IPS-11a (cell line): Measurements from ENCODE around the gene APC2.
A peak's percentile ranks its signal among the peaks of the same experiment; 100 is the strongest.
"Not testable (repeated sequence)": the region's sequence is repeated elsewhere in the genome, so short reads cannot be mapped to it uniquely, and the experiment has no call there.

Source experiments
- H3K4me3 ChIP-seq: one replicate; pipeline ENCODE4 v1.5.1; 2013; ENCODE audit warnings: low read depth, low read length, control low read depth

APC2 gene

DNA sequence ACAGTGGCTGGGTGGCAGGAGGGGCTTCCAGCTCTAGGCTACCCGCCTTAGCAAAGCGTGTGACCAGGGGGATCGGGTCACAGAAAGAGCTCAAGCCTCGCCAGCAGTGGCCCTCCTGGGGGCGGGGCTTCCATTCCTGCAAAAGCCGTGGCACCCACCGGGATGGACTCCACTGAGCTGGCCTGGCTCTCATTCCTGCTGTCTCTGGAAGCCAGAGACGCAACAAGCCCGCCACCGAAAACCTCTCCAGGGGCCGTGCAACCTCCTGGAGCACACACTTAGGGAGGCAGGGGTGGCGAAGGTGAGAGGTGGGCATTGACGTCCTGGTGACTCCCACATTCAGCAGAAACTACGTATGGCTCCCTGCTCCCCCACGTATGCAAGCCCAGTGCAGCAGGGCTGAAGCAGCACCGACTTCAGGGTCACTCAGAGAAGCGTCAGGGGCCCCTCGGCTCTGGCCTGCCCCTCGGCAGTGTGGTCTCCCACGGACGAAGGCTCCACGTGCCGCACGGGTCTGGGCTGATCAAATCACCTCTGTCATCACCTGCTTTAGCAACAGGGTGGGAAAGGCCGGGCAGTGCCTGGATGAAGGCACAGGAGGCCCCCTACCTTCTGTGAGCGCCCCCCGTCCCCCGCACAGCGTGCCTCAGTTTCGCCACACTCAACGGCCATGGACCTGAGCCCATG, 26.0 kb downstream of the APC2 start:
- H3K4me3 ChIP-seq, result no peak overlapping the region

DNA sequence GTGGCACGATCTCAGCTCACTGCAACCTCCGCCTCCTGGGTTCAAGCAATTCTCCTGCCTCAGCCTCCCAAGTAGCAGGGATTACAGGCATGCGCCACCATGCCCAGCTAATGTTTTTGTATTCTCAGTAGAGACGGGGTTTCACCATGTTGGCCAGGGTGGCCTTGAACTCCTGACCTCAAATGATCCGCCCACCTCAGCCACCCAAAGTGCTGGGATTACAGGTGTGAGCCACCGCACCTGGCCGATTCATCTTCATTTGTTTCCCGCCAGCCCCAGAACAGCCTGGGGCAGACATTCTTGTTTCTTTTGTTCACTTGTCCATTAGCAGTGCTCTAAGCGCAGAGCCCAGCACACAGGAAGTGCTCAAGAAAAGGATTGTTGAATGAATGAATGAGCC, 27.1 kb downstream of the APC2 start:
- H3K4me3 ChIP-seq, result not testable (repeated sequence)

DNA sequence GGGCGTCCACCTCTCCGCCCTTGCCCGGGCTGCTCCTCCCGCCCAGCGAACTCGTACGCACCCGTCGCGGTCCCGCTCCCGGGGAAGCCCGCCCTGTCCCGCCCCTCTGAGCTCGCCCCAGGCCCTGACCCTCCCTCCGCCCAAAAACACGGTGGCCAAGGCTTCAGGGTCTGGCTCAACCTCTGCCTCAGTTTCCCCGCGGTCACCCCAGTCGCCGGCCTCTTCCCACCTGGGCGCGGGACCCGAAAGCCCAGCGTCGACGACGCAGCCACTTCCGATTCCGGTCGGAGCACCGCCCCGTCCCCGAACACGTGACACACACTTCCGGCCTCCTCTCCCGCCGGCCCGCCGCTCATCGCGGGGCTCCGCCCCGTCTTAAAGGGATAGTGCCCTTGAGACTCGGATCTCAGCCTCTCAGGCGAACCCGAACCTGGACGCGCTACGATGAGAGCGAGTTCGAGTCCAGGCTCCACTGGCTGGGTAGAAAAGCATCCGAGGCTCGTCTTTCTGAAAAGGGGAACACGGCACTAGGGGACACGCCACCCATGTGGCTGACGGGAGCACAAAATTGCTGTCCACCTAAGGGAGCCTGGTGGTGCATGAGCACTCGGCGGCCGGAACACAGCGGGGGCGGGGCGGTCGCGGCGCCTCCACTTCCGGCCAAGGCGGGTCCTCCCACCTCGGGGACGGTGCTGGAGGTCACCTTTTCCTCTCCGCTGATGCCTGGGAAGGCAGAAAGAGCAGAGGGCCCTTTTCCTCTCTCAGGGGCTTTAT, 29.2 kb downstream of the APC2 start, which contains the start of gene C19orf25:
TSS of gene C19orf25 (minus strand) at position 282 of the 774 bp plus-strand sequence. CDS start 312 bp downstream, outside the sequence.
- peak within 1 kb of the TSS; percentile 35 for H3K4me3 ChIP-seq

DNA sequence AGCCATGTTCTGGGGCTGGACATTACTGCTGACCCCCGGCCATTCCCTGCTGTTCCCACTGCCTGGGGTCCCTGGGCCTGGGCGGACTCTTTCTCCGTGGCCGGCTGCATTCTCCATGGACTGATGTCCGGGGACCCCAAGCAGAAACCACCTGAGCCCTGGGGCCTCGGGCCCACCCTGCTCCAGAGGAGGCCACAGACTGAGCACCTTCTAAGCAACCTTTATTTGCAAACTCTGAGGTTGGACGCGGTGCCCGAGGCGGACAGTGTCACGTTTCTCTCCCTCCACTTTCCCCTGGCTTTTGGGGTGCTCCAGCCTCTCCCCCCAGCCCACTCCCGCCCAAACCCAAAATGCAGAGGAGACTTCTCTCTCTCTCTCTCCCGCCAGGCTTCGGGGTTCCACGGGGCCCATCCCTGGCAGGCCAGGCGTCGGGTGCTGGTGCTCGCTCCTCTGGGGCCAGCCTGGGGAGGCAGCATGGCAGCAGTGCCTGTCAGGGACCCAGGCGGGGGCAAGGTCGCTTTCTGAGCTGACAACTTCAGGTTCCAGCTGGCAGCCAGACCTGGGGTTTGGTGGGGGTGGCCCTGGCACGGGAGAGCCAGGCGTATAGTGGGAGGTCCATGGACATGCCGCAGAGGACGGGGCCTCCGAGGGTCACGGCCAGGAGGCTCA, 31.4 kb downstream of the APC2 start:
- H3K4me3 ChIP-seq, result no peak overlapping the region

DNA sequence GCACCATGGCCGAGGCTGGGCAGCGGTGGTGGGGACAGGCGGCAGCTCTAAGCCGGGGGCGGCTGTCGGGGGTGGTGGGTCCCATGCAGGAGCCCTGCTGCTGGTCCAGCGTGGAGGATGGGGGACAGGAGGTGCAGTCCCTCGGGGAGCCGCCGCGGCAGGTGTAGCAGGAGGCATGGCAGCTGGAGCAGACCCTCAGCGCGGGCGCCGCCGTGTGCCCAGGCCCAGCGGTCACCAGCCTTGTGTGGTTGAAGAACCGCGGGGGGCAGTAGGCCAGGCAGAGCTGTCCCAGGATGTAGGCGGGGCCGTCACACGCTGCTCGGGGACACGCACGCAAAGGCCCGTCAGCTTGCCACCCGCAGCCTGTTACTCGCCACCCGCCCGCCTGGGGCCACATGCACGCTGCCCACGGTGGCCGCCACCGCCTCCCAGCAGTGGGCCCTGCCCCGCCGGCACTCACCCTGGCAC, 32.0 kb downstream of the APC2 start:
- H3K4me3 ChIP-seq, result no peak overlapping the region

DNA sequence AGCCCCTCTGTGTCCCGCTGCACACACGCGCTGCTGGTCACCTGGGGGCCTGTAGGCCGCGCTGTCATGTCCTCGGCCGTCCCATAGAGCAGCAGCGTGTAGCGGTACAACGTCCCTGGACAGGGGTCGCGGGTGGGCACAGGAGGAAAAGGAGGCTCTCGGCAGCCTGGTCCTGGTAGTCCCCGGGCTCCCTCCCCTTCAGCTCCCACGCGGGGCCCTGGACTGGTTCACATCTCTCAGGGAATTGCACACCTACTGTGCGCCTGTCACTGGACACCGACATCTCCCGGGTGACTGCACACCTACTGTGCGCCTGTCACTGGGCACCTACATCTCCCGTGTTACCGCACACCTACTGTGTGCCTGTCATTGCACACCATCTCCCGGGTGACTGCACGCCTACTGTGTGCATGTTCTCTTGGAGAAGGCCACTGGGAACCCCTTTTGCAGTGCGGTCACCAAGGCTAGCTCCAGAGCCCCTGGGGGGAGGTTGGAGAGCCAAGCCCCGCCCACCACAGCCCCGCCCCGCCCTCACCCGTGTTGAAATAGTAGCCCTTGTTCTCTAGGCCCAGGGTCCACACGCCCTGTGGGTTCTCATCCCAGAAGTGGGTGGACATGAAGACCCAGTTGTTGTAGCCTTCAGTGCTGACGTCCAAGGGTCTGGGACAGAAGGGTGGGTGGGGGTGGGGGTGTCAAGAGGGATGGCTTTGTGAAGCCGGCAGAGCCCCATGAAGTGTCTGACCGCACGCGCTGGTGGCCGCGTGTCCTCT, 32.6 kb downstream of the APC2 start:
- no peak overlapping the region for H3K4me3 ChIP-seq

DNA sequence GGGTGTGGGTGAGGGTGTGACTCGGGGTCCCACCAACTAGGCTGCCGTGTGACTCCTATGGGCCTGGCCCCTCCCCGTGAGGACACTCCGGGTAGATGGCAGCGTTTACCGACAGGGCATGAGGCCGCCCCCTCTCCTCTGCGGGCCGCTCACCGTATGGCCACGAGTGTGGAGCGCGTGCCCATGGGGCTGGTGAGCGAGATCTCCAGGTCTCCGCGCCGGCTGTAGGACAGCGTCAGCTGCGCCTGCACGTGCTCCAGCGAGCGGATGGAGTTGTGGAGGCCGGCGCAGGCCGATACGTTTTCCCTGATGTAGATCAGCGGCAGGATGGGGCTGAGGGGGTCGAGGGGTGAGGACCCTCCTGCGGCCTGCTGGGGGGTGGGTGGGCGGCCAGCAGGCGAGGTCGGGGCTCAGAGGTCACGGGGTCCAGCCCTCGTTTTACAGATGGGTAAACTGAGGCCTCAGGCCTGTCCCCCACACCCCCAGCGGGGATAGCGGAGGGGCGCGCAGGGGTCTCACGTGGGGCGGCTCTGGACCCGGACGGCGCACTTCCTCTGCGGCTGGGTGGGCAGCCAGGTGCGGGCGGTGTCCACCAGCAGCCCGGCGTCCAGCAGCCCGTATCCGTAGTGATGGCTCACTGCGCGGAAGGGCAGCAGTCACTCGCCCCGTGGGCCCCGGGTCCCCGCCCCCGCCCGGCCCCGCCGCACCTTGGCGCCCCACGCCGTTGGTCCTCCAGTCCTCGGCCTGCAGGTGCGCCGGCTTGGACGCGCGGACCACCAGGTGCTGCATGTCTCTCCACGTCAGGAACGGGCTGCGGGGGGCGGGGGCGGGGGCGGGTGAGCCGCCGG, 33.4 kb downstream of the APC2 start:
- H3K4me3 ChIP-seq, result no peak overlapping the region

DNA sequence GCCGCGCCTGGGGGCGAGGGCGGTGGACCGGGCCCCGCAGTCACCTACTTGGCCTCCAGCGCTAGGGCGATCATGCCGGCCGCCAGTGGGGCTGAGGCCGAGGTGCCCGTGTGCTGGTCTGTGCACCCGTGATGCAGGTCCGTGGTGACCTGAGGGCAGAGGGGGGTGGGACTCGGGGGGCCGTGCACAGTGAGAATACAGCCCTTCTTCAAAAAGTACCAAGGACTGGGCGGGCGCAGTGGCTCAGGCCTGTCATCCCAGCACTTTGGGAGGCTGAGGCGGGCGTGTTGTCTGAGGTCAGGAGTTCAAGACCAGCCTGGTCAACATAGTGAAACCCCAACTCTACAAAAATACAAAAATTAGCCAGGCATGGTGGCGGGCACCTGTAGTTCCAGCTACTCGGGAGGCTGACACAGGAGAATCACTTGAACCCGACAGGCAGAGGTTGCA, 34.1 kb downstream of the APC2 start:
- H3K4me3 ChIP-seq, result no peak overlapping the region

DNA sequence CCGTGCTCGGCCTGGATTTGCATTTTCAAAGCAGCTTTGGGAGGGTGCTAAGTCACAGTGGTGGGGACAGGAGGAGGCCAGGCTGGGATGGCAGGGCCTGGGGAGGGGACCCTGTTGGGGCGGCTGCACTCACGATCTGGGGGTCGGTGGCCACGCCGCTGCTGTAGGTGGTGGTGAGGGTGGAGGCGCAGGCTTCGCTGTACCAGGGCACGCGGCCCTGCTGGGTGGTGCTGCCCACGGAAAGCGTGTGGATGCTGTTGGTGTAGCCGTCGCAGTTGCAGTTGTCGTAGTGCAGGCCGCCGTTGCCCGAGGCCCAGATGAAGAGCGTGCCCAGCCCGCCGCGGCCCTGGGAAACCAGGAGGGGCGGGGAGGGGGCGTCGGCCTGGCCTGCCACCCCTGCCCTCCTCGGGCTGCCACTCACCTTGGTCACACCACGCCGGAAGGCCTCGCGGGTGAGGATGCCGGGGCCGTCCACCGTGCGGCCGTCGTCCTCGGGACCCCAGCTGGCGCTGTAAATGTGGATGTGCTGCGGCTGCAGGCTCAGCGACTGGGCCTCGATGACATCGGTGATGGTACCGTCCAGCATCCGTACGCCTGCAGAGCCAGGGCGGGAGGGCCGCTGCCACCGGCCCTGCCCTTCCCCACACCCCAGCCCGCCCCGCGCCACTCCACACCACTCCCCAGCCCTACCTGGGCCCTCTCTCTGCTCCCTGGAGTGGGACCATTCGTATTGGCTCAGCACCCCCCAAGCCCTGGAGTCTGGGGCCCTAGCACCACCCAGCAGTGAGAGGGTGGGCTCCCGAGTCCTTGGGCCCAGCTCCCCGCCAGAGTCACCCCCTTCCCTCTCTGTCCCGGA, 37.0 kb downstream of the APC2 start:
- H3K4me3 ChIP-seq, result no peak overlapping the region

DNA sequence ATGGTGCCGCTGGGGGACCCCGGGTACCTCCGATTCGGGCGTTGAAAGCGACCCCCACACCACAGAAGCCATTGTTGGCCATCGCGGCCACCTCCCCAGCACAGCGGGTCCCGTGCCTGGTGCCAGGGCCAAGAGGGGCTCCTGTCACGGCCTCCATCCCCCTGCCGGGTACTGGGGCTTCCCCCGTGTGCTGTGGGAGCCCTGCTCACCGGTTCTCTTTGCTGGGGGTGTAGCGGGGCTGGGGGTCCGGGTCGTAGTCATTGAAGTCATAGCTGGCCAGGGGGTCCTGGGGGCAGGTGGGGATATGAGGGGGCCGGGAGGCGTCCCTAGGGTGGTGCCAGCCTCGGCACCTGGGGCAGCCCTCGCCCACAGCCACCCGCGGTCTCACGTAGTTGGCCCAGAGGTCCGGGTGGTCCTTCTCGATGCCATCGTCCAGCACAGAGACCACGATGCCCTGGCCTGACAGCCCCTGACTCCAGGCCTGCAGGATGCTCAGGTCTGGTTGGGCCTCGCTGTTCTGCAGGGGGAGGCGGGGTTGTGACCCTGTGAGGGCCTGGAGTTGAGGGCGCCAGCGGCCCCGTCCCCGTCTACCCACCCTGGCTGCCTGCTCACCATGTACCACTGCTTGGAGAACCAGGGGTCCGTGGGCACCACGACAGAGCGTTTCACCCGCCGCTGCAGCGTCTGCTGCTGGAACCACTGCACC, 37.8 kb downstream of the APC2 start:
- H3K4me3 ChIP-seq, result no peak overlapping the region

DNA sequence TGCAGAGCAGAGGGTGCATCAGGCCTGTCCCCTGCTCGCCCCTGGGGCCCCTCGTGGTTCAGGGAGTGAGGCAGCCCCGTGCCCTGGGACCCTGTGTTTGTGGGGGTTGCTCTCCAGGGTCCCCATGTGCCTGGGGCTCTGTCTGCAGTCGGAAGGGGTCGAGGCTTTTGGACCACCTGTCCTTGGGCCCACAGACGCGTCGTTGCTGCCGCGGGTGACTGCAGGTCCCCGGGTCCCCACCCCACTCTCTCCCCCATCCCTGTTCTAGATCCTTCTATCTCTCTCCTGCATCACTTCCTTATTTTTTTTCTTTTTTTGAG, 38.3 kb downstream of the APC2 start:
- no peak overlapping the region for H3K4me3 ChIP-seq

DNA sequence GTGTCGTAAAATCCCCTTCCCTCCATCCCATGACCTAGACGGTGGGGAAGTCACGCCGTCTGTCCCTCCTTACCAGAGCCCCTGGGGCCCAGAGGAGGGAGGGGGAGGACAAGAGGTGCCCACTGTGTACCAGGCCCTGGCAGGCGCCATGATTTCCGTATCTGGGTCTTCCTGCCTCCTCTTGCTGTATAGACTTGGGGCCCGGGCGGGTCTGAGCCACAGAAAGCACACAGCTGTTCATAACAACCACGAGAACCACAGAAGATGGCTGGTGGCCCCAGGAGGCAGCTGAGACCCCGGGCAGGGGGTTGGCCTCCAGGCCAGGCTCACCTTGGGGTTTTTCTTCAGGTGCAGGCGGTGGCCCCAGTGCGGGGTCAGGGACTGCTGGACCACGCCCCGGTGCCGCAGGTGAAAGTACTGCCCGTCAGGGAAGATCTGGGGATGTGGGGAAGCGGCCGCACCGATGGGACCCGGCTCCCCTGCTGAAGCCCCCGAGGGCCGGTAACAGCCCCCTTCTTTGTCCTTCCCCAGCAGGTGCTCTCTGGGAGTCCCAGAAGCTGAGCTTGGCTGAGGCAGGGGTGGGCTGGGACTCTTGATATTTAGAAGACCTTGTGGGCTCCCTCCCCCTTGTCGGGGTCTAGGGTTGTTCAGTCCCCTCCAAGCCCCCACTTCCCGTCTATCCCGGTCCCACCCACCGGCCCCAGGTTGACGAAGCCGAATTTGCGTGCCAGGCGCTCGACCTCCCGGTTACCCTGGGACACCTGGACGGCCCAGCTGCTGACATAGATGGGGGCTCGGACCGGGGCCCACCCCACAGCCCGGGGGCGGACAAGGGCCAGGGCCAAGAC, 39.8 kb downstream of the APC2 start:
- peak overlapping the region; percentile 59 for H3K4me3 ChIP-seq

DNA sequence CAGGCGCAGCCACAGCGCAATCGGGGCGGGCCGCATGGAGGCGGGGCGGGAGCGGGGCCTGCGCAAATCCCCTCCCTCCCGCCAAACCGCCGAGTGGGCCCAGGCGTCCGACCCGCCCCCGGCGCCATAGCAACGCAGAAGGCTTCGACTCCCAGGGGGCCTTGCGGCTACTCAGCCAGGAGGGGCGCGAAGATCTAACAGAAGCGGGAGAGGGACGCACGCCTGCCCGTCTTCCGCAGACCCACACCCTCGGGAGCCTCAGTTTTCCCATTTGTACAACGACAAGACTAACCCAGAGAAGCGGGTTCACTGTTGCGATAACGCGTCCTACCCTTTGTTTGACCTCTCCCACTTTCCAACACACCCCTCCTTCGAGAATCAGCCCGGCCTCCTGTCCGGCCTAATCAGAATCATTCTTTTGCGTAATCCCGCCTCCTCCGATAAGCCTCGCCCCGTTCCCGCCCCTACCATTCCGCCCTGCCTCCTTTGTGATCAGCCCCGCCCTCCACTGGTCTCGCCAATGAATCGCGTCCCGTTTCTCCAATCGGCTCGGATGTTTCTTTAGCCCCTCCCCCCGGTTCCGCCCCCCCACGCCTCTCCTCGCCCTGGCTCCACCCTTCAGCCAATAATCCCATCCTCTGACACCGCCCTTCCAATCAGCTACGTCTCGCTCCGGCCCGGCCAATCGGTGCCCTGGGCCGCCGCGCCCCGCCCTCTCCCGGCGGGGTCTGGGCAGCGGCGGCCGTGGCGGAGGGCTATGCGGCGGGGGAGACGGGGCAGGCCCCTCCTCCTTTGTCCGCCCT, 40.6 kb downstream of the APC2 start, which contains the start of gene PCSK4:
TSS of gene PCSK4 (minus strand) at position 40 of the 803 bp plus-strand sequence. CDS start at position 36, 4 bp downstream.
- H3K4me3 ChIP-seq, result peak within 1 kb of the TSS; percentile 59

DNA sequence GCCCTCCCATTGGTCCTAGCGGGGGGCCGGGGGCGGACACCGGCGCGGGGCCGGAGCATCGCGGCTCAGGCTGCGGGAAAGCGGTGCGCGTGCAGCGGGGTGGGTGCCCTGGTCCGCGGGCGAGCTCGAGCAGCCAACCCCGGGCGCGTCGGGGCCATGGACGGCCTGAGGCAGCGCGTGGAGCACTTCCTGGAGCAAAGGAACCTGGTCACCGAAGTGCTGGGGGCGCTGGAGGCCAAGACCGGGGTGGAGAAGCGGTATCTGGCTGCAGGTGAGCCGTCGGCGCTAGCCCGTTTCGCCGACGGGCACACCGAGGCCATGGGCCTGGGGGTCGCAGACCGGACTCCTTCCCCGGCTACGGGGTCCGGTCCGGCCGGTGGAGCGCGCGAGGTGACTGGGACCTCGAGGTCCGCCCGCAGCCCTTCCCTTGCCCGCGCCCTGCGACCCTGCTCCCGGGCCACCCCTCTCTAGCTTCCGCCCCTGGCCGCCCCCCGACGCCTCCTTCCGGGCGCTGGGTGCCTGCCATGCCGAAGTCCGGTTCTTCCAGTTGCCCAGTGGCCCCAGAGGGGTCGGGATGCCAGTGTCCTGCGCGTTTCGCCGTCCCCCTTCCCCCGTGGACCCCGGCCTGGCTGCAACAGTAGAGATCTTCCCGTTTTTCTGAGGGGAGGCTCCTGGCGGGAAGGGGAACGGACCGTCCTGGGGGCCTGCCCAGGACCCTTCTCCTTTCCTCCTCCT, 41.4 kb downstream of the APC2 start, which contains the start of gene REEP6:
TSS of gene REEP6 (plus strand) at position 68 of the 735 bp plus-strand sequence. CDS start at position 157, 89 bp downstream.
- H3K4me3 ChIP-seq, result peak within 1 kb of the TSS; percentile 59

DNA sequence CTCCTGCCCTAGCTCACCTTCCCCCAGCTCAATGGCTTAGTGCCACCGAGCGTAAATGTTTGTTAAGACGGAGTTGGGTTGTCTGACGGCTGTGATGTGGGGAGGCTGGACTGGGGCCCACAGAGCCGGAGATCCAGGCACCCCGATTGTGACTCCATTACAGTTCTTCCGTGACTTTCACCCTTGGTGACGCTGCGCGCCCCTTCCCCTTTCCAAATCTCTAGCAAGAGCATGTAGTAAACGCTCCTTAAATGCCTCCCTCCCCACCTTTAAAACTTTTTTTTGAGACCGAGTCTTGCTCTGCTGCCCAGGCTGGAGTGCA, 41.9 kb downstream of the APC2 start:
- peak overlapping the region; percentile 57 for H3K4me3 ChIP-seq

DNA sequence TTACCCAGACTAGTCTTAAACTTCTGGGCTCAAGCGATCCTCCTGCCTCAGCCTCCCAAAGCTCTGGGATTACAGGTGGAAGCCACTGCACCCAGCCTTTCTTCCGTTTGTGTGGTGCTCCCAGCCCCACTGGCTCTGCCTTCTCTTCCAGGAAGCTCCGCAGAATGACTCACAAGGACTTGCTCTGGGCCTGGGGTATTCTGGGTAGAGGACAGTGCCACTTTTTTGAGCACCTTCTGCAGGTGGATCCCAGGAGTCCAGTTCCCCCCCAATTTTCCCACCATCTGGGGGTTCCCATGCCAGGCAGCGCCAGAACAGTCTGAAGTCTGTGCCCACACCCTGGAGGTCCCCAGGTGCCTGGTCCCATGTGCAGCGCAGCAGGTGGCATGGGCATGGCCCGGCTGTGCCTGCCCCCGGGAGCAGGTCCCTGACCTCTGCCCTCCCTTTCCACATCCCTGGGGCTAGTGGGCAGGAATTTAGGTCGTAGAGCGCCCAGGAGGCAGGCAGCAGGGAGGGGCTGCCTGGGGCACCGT, 42.6 kb downstream of the APC2 start:
- no peak overlapping the region for H3K4me3 ChIP-seq
